ENCODE data around the gene EGLN1.

Gene EGLN1

GRCh38 chr1:231340328-231341013 lies 81.6 kb downstream of the EGLN1 start:
- no peak for DNase-seq
- Histone ChIP-seq H3K9me3 (no peaks in the 10 kb centered on the region), H3K4me1 (no peaks in the 10 kb centered on the region), H3K36me3 (peaks cover 15% of the 10 kb centered on the region), H3K4me3 (ENCODE audit: low read depth, low read length) (no peak overlapping the region), H3K27me3 (no peaks in the 10 kb centered on the region)
- TF ChIP-seq, protein P1, sequence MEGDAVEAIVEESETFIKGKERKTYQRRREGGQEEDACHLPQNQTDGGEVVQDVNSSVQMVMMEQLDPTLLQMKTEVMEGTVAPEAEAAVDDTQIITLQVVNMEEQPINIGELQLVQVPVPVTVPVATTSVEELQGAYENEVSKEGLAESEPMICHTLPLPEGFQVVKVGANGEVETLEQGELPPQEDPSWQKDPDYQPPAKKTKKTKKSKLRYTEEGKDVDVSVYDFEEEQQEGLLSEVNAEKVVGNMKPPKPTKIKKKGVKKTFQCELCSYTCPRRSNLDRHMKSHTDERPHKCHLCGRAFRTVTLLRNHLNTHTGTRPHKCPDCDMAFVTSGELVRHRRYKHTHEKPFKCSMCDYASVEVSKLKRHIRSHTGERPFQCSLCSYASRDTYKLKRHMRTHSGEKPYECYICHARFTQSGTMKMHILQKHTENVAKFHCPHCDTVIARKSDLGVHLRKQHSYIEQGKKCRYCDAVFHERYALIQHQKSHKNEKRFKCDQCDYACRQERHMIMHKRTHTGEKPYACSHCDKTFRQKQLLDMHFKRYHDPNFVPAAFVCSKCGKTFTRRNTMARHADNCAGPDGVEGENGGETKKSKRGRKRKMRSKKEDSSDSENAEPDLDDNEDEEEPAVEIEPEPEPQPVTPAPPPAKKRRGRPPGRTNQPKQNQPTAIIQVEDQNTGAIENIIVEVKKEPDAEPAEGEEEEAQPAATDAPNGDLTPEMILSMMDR (IDR thresholded peaks at IDR 0.05; ENCODE audit: low read depth, low read length): no peak

DNA sequence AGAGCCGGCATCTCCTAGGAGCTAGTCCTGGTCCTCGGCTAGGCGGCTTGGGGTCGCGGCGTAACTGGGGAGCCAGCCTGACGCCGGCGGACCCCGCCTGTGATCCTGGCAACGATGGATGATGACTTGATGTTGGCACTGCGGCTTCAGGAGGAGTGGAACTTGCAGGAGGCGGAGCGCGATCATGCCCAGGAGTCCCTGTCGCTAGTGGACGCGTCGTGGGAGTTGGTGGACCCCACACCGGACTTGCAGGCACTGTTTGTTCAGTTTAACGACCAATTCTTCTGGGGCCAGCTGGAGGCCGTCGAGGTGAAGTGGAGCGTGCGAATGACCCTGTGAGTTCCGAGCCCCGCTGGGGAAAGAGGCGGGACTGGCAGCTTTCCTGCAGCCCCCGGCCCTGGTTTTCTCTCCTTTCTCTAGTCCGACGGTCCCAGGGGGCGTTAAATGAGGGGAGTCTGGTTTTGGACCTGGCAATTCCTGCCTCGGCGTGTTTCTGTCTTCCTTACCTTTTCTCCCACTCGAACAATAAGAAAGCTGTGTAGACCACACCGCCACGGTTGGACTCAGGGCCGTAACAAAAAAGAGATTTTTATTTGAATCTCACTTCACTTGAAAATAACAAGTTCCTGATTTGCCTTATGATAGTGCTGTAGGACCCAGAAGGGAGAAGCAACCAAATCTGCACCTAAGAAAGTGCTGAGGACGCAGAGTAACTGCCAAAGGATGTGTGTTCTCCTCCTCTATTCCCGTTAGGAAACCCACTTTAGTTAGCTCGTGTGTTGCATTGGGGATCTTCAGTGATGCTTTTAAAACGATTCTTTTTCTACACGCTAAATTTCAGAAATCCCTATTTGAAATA lies 83.6 kb downstream of the EGLN1 start, which contains the start of gene SPRTN:
Gene SPRTN, plus strand, starts transcription at position 24 of the 859 bp plus-strand sequence. Its CDS starts 91 bp downstream, at position 115.
- Histone ChIP-seq H3K4me1 (no peaks in the 10 kb centered on the region), H3K36me3 (peaks cover 6% of the 10 kb centered on the region), H3K4me3 (ENCODE audit: low read depth, low read length) (peak within 1 kb of the TSS; percentile 91), H3K9me3 (no peaks in the 10 kb centered on the region), H3K27me3 (no peaks in the 10 kb centered on the region)
- peak; percentile 94 for DNase-seq
- TF ChIP-seq, protein P1 (IDR thresholded peaks at IDR 0.05; ENCODE audit: low read depth, low read length): no peak

GRCh38 chr1:231337472-231338269 lies 84.4 kb downstream of the EGLN1 start, which contains the start of gene EXOC8:
TSS of gene EXOC8 (minus strand) at chr1:231337852. CDS start at chr1:231337745, 107 bp downstream.
- H3K9me3 ChIP-seq: no peaks in the 10 kb centered on the region
- H3K4me3 ChIP-seq (ENCODE audit: low read depth, low read length): peak within 1 kb of the TSS; percentile 91
- H3K36me3 ChIP-seq: peaks cover 5% of the 10 kb centered on the region; the same call in 1 of the 2 replicates
- H3K27me3 ChIP-seq: no peaks in the 10 kb centered on the region
- H3K4me1 ChIP-seq: no peaks in the 10 kb centered on the region
- TF ChIP-seq, protein P1 (IDR thresholded peaks at IDR 0.05; ENCODE audit: low read depth, low read length): 0 out of 2 replicates have a peak, but pooled peaks have one; percentile 16
- DNase-seq: peak; percentile 96

DNA sequence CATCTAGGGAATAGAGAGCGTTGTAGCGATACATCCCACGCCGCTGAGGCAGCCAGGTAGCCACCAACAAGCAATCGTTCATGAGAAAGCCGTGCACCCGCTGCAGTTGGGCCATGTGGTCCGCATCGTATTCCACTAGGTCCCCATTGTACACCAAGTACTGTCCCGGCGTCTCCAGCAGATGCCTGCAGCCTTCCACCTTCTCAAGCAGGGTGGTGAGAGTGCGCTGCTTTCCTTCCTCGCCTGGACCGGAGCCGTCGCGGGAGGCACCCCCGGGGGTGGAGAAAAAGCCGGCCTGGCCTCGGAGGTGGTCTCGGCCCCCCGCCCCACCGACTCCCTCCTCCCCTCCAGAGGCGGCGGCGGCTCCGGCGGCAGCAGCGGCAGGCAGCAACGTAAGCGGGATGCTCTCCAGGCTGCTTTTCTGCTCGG lies 85.0 kb downstream of the EGLN1 start:
- peaks cover 5% of the 10 kb centered on the region; the same call in 1 of the 2 replicates for H3K36me3 ChIP-seq
- no peaks in the 10 kb centered on the region for H3K27me3 ChIP-seq
- H3K9me3 ChIP-seq: no peaks in the 10 kb centered on the region
- DNase-seq: no peak
- peak overlapping the region; percentile 91 for H3K4me3 ChIP-seq (ENCODE audit: low read depth, low read length)
- TF ChIP-seq, protein P1 (IDR thresholded peaks at IDR 0.05; ENCODE audit: low read depth, low read length): no peak
- H3K4me1 ChIP-seq: no peaks in the 10 kb centered on the region

- H3K4me3 ChIP-seq (ENCODE audit: low read depth, low read length): peak overlapping the region; percentile 91
- H3K9me3 ChIP-seq: no peaks in the 10 kb centered on the region
- H3K4me1 ChIP-seq: no peaks in the 10 kb centered on the region
- no peaks in the 10 kb centered on the region for H3K36me3 ChIP-seq
- no peaks in the 10 kb centered on the region for H3K27me3 ChIP-seq
- TF ChIP-seq, protein P1 (IDR thresholded peaks at IDR 0.05; ENCODE audit: low read depth, low read length): no peak
- no peak for DNase-seq
These were observed 86.2 kb downstream of the EGLN1 start for GRCh38 chr1:231335663-231336602.

Measured in BE2C (cell line).